HCT116 (cell line): ENCODE results near the gene DDR2. TPM values are rescaled to one million over a fixed set of nuclear protein-coding genes. Genes with fewer than 3 reads are reported as not detected.
A peak's percentile ranks its signal among the peaks of the same experiment; 100 is the strongest.

Experiments used
- ATAC-seq: fragments of 200-7000 bp; cut with Tn5 transposase; 2 replicates; pipeline ENCODE4 v1.9.1; 2020; ENCODE audit warnings: mild to moderate bottlenecking, moderate library complexity
- BruUV-seq: library from RNA; stranded (reverse); fragments of 400-500 nt; replicated peaks from 2 replicates; lab custom pipeline; 2021; lab: Mats Ljungman, UMichigan
- CTCF ChIA-PET: fragments of 300-600 bp; sonication (Branson Sonifier 250); formaldehyde crosslinking; loops from one replicate; lab custom pipeline; 2021; ENCODE audit warnings: antibody characterized with exemption; lab: Charles Lee
- POLR2A ChIA-PET: fragments of 300-600, 350-600 bp; sonication (Branson Sonifier 250); formaldehyde crosslinking; loops from one replicate; lab custom pipeline; 2021; ENCODE audit warnings: antibody characterized with exemption; lab: Charles Lee
- RAD21 ChIA-PET, 2 experiments: fragments of 300-600 bp; sonication (Branson Sonifier 250); formaldehyde crosslinking; loops; one replicate each; lab custom pipeline; 2023; ENCODE audit warnings: low total read pairs in 2 of 2; ENCODE audit not compliant: uncharacterized antibody in 2 of 2, unreplicated experiment in 2 of 2, low non-redundant PET in 1 of 2; lab: Charles Lee
- DNase-seq: peaks from one replicate; pipeline ENCODE4 v3.0.0-alpha.2; 2010; ENCODE audit warnings: low read depth, low spot score
- H2AFZ ChIP-seq: fragments of 200-600 bp; shearing (Covaris generic), sonication (generic); 2 replicates; pipeline ENCODE4 v1.6.1; 2017; ENCODE audit warnings: low read depth, mixed run types, mixed read lengths, antibody characterized with exemption, low read length; ENCODE audit not compliant: poor library complexity, severe bottlenecking
- H3K27ac ChIP-seq: 2 replicates; pipeline ENCODE4 v1.5.1; 2012; ENCODE audit warnings: low read depth, low read length
- H3K27me3 ChIP-seq: fragments of 200-600 bp; sonication (generic); 2 replicates; pipeline ENCODE4 v1.6.1; 2016; ENCODE audit warnings: mixed run types, low read length, mixed read lengths; ENCODE audit not compliant: insufficient read depth
- H3K36me3 ChIP-seq, 2 experiments: fragments of 200-500 bp in 1 of 2; fragments of 200-600 bp in 1 of 2; sonication (Bioruptor generic) in 1 of 2; sonication (generic) in 1 of 2; 2 replicates each; pipeline versions ENCODE4 v1.5.1 to v1.6.1; 2014 to 2016; ENCODE audit warnings: low read length in 2 of 2, inconsistent platforms in 1 of 2, mixed read lengths in 1 of 2, mixed run types in 1 of 2; ENCODE audit not compliant: insufficient read depth in 2 of 2, control insufficient read depth in 1 of 2
- H3K4me1 ChIP-seq, 2 experiments: fragments of 200-600 bp in 1 of 2; sonication (generic) in 1 of 2; 2 replicates each; pipeline versions ENCODE4 v1.5.1 to v1.6.1; 2012 to 2017; ENCODE audit warnings: low read length in 2 of 2, inconsistent platforms in 1 of 2, mild to moderate bottlenecking in 1 of 2, mixed read lengths in 1 of 2, mixed run types in 1 of 2, moderate library complexity in 1 of 2; ENCODE audit not compliant: insufficient read depth in 2 of 2, control insufficient read depth in 1 of 2
- H3K4me2 ChIP-seq: fragments of 200-600 bp; sonication (generic); 2 replicates; pipeline ENCODE4 v1.6.1; 2017; ENCODE audit warnings: mixed run types, low read length, mixed read lengths
- H3K4me3 ChIP-seq, 2 experiments: fragments of 200-600 bp in 1 of 2; sonication (generic) in 1 of 2; replicated peaks in 1 of 2; 2 replicates each; pipeline ENCODE4 v1.5.1; 2011 to 2016; ENCODE audit warnings: low read length in 2 of 2, control low read depth in 1 of 2, low read depth in 1 of 2, mild to moderate bottlenecking in 1 of 2, mixed read lengths in 1 of 2, mixed run types in 1 of 2
- H3K79me2 ChIP-seq: fragments of 200-600 bp; sonication (generic); 2 replicates; pipeline ENCODE4 v1.6.1; 2017; ENCODE audit warnings: mild to moderate bottlenecking, mixed run types, low read length, moderate library complexity, mixed read lengths; ENCODE audit not compliant: insufficient read depth
- H3K9ac ChIP-seq: fragments of 200-600 bp; sonication (generic); 2 replicates; pipeline ENCODE4 v1.6.1; 2016; ENCODE audit warnings: low read length, mixed read lengths
- H3K9me2 ChIP-seq: fragments of 200-600 bp; sonication (generic), shearing (Covaris generic); 2 replicates; pipeline ENCODE4 v1.6.1; 2017; ENCODE audit warnings: mixed run types, mild to moderate bottlenecking, moderate library complexity; ENCODE audit not compliant: insufficient read depth
- H3K9me3 ChIP-seq, 2 experiments: fragments of 200-500 bp in 1 of 2; fragments of 200-600 bp in 1 of 2; sonication (Bioruptor generic) in 1 of 2; sonication (generic) in 1 of 2; 2 replicates each; pipeline ENCODE4 v1.6.1; 2014 to 2017; ENCODE audit warnings: low read length in 2 of 2, mixed read lengths in 2 of 2, inconsistent platforms in 1 of 2, low read depth in 1 of 2, mild to moderate bottlenecking in 1 of 2, mixed run types in 1 of 2, moderate library complexity in 1 of 2; ENCODE audit not compliant: control insufficient read depth in 1 of 2, insufficient read depth in 1 of 2
- H4K20me1 ChIP-seq: fragments of 200-600 bp; sonication (generic), shearing (Covaris generic); 2 replicates; pipeline ENCODE4 v1.6.1; 2017; ENCODE audit warnings: mixed run types, mild to moderate bottlenecking, moderate library complexity; ENCODE audit not compliant: insufficient read depth
- ATF3 ChIP-seq: IDR thresholded peaks from 2 replicates; pipeline ENCODE4 v1.6.1; 2012
- CBX3 ChIP-seq: IDR thresholded peaks from 2 replicates; pipeline ENCODE4 v1.6.1; 2012; ENCODE audit warnings: low read depth
- CTCF ChIP-seq, 3 experiments: fragments of 200-600 bp in 1 of 3; sonication (generic) in 1 of 3; IDR thresholded peaks in 2 of 3; conservative IDR thresholded peaks in 1 of 3; 2 replicates each; pipeline ENCODE4 v1.5.1; 2012 to 2017; ENCODE audit warnings: low read depth in 2 of 3, low read length in 2 of 3, antibody characterized with exemption in 1 of 3, borderline replicate concordance in 1 of 3, control low read depth in 1 of 3, mild to moderate bottlenecking in 1 of 3, mixed read lengths in 1 of 3, mixed run types in 1 of 3, moderate library complexity in 1 of 3; ENCODE audit not compliant: insufficient read depth in 1 of 3
- EGR1 ChIP-seq: IDR thresholded peaks from 2 replicates; pipeline ENCODE4 v1.6.1; 2012; ENCODE audit warnings: low read depth
- ELF1 ChIP-seq: IDR thresholded peaks from 2 replicates; pipeline ENCODE4 v1.6.1; 2012; ENCODE audit warnings: low read depth, borderline replicate concordance
- EZH2 ChIP-seq: fragments of 200-600 bp; sonication (generic); IDR thresholded peaks from 2 replicates; pipeline ENCODE4 v1.6.1; 2017; ENCODE audit warnings: antibody characterized with exemption, mixed run types
- EZH2phosphoT487 ChIP-seq: fragments of 200-600 bp; IDR thresholded peaks from 2 replicates; pipeline ENCODE4 v1.6.1; 2018; ENCODE audit warnings: antibody characterized with exemption, borderline replicate concordance
- FOSL1 ChIP-seq: IDR thresholded peaks from 2 replicates; pipeline ENCODE4 v1.6.1; 2012; ENCODE audit warnings: low read depth
- JUND ChIP-seq: IDR thresholded peaks from 2 replicates; pipeline ENCODE4 v1.6.1; 2012
- POLR2A ChIP-seq: IDR thresholded peaks from 2 replicates; pipeline ENCODE4 v1.7.0; 2011; ENCODE audit warnings: borderline replicate concordance; ENCODE audit not compliant: insufficient read depth, insufficient read length; ENCODE audit errors: extremely low read depth
- REST ChIP-seq: IDR thresholded peaks from 2 replicates; pipeline ENCODE4 v1.6.1; 2012; ENCODE audit warnings: low read depth
- SIN3A ChIP-seq: IDR thresholded peaks from 2 replicates; pipeline ENCODE4 v1.6.1; 2012; ENCODE audit warnings: low read depth
- SP1 ChIP-seq: IDR thresholded peaks from 2 replicates; pipeline ENCODE4 v1.6.1; 2012; ENCODE audit warnings: low read depth
- SRF ChIP-seq: IDR thresholded peaks from 2 replicates; pipeline ENCODE4 v1.6.1; 2012; ENCODE audit warnings: low read depth
- TCF7L2 ChIP-seq: IDR thresholded peaks from 2 replicates; pipeline ENCODE4 v1.7.0; 2011; ENCODE audit warnings: borderline replicate concordance, inconsistent platforms; ENCODE audit not compliant: insufficient read depth, insufficient read length; ENCODE audit errors: extremely low read depth
- YY1 ChIP-seq: IDR thresholded peaks from 2 replicates; pipeline ENCODE4 v1.6.1; 2011; ENCODE audit warnings: low read length, low read depth, moderate library complexity, mild to moderate bottlenecking; ENCODE audit not compliant: insufficient replicate concordance; ENCODE audit errors: extremely low read depth
- ZBTB33 ChIP-seq: IDR thresholded peaks from 2 replicates; pipeline ENCODE4 v1.6.1; 2011; ENCODE audit warnings: mild to moderate bottlenecking, low read length, moderate library complexity; ENCODE audit not compliant: insufficient replicate concordance; ENCODE audit errors: extremely low read depth
- ZNF274 ChIP-seq: fragments of 200-500 bp; sonication (Bioruptor generic); IDR thresholded peaks from 2 replicates; pipeline ENCODE4 v1.6.1; 2014; ENCODE audit warnings: mild to moderate bottlenecking, low read depth, low read length, inconsistent platforms
- intact Hi-C: fragments of 100-400 bp; cut with micrococcal nuclease; formaldehyde crosslinking; loops from 2 replicates; pipeline ENCODE4 v1.10.0; 2022
- total RNA-seq: library from RNA; stranded (reverse); gene quantifications from one replicate; pipeline ENCODE4 v1.2.1, GENCODE V29; 2021; ENCODE audit not compliant: unreplicated experiment

DDR2 gene
- total RNA-seq, 1 experiment from 2014 or later, result 0.84 TPM

- H3K4me3 ChIP-seq, result no peak overlapping the region
- ChIA-PET RAD21 (no interaction called here), CTCF (interaction anchor here (1.4 kb wide), 1 partner anchor 767 kb away, joined by 4 read pairs; no protein-coding TSS in a partner anchor), POLR2A (no interaction called here)
- H3K27me3 ChIP-seq, result no peaks in the 10 kb centered on the region
- H3K9me2 ChIP-seq, result no peaks in the 10 kb centered on the region
- H4K20me1 ChIP-seq, result no peaks in the 10 kb centered on the region
- H3K27ac ChIP-seq, result no peak overlapping the region
- H3K4me1 ChIP-seq, result peaks cover 6 to 22% of the 10 kb centered on the region in 2 experiments
- DNase-seq (no peak), ATAC-seq (no peak)
- no peak for TF ChIP-seq ZBTB33
- TF ChIP-seq SRF, result no peak
- TF ChIP-seq ATF3, result no peak
- no peak for TF ChIP-seq POLR2A
- TF ChIP-seq CBX3, result no peak
- TF ChIP-seq ELF1, result no peak
- TF ChIP-seq SIN3A, result no peak
- no peak for TF ChIP-seq FOSL1
- no peak for TF ChIP-seq ZNF274
- TF ChIP-seq CTCF (IDR thresholded peaks at IDR 0.05 in 2 of 3, conservative IDR thresholded peaks at IDR 0.05 in 1 of 3; ENCODE audit: borderline replicate concordance in 1 of 3, insufficient read depth in 1 of 3, low read depth in 2 of 3, low read length in 2 of 3), result no peak
- no peak for TF ChIP-seq SP1
- no peak for TF ChIP-seq REST
- no peak for TF ChIP-seq JUND
- no peak for TF ChIP-seq TCF7L2
- TF ChIP-seq EZH2, result no peak
- TF ChIP-seq YY1, result no peak
- TF ChIP-seq EGR1, result no peak
- TF ChIP-seq EZH2phosphoT487, result no peak
- H3K4me2 ChIP-seq, result peak overlapping the region; percentile 87
- intact Hi-C loops, result no loop called here
- H3K36me3 ChIP-seq, result no peaks in the 10 kb centered on the region
- H3K79me2 ChIP-seq, result no peaks in the 10 kb centered on the region
- H2AFZ ChIP-seq, result no peak overlapping the region
- BruUV-seq, result no TSS peak
- no peak overlapping the region for H3K9ac ChIP-seq
- H3K9me3 ChIP-seq, result no peaks in the 10 kb centered on the region
Measured at GRCh38 chr1:162823771-162824525, 191.7 kb downstream of the DDR2 start.
